Glomerular visceral epithelial cell (primary cell): ENCODE data around the gene GALNT15.

Source experiments
- DNase-seq: peaks from one replicate; pipeline ENCODE4 v3.0.0-alpha.2; 2016; ENCODE audit errors: extremely low spot score

GALNT15 gene

GRCh38 chr3:16280671-16281070 lies 106.2 kb downstream of the GALNT15 start:
- no peak for DNase-seq
